Activated B cell treated with CpG ODN at 0.5 μM for 24 hours (primary cell): ENCODE measurements around the gene PLAAT4. TPM values are rescaled to one million over a fixed set of nuclear protein-coding genes. Genes with fewer than 3 reads are reported as not detected.
"Not testable (repeated sequence)": the region's sequence is repeated elsewhere in the genome, so short reads cannot be mapped to it uniquely, and the experiment has no call there.

ENCODE experiments used
- ATAC-seq: fragments of 200-7000 bp; cut with Tn5 transposase; one replicate; pipeline ENCODE4 v1.10.0; 2021; ENCODE audit warnings: low read depth, mild to moderate bottlenecking, moderate library complexity
- CTCF ChIA-PET: fragments of 350-600 bp; sonication (Branson Sonifier 250); formaldehyde crosslinking; loops from one replicate; lab custom pipeline; 2021; ENCODE audit warnings: antibody characterized with exemption; lab: Charles Lee
- POLR2A ChIA-PET: fragments of 350-600 bp; sonication (Branson Sonifier 250); formaldehyde crosslinking; loops from one replicate; lab custom pipeline; 2021; ENCODE audit warnings: antibody characterized with exemption; lab: Charles Lee
- DNase-seq: peaks from one replicate; pipeline ENCODE4 v3.0.0; 2022
- H3K27ac Mint-ChIP-seq: one replicate; pipeline ENCODE4 v1.8.0; 2020; ENCODE audit warnings: mixed read lengths
- H3K27me3 Mint-ChIP-seq: one replicate; pipeline ENCODE4 v1.8.0; 2021; ENCODE audit warnings: mixed read lengths
- H3K36me3 Mint-ChIP-seq: one replicate; pipeline ENCODE4 v1.8.0; 2021; ENCODE audit warnings: low read depth, mixed read lengths
- H3K4me1 Mint-ChIP-seq: one replicate; pipeline ENCODE4 v1.8.0; 2021; ENCODE audit warnings: mixed read lengths
- H3K4me3 Mint-ChIP-seq: one replicate; pipeline ENCODE4 v1.8.0; 2020; ENCODE audit warnings: mild to moderate bottlenecking, mixed read lengths
- H3K9me3 Mint-ChIP-seq: one replicate; pipeline ENCODE4 v1.8.0; 2020; ENCODE audit warnings: mixed read lengths
- CTCF ChIP-seq: fragments of 200-600 bp; IDR thresholded peaks from one replicate; pipeline ENCODE4 v1.8.0; 2022; ENCODE audit warnings: antibody characterized with exemption, mild to moderate bottlenecking
- intact Hi-C: fragments of 100-400 bp; cut with micrococcal nuclease; formaldehyde crosslinking; loops from one replicate; pipeline ENCODE4 v1.15.1; 2024
- total RNA-seq: library from RNA; stranded (reverse); gene quantifications from 2 replicates; pipeline ENCODE4 v1.2.3, GENCODE V29; 2022

Gene PLAAT4
- total RNA-seq, 1 donor from 2014 or later = 4.7 TPM

- ChIA-PET CTCF (no interaction called here), POLR2A (no interaction called here)
- no peak for TF ChIP-seq CTCF
- Mint-ChIP-seq H3K9me3 (no peaks in the 10 kb centered on the region), H3K27ac (peak overlapping the region; percentile 35), H3K27me3 (peaks cover 2% of the 10 kb centered on the region), H3K4me1 (peaks cover 47% of the 10 kb centered on the region), H3K36me3 (no peaks in the 10 kb centered on the region), H3K4me3 (peak overlapping the region; percentile 50)
- ATAC-seq (peak; percentile 60), DNase-seq (no peak)
- intact Hi-C loops = no loop called here
Observed at GRCh38 chr11:63572026-63572688, 35.5 kb downstream of the PLAAT4 start.

- Mint-ChIP-seq H3K27me3 (peaks cover 2% of the 10 kb centered on the region), H3K9me3 (no peaks in the 10 kb centered on the region), H3K4me1 (peaks cover 32% of the 10 kb centered on the region), H3K36me3 (no peaks in the 10 kb centered on the region), H3K27ac (no peak overlapping the region), H3K4me3 (peak overlapping the region; percentile 69)
- DNase-seq (no peak), ATAC-seq (peak; percentile 19)
- intact Hi-C loops = no loop called here
- CTCF ChIA-PET = no interaction called here
- no peak for TF ChIP-seq CTCF
- POLR2A ChIA-PET = interaction anchor here (0.7 kb wide), 1 partner anchor 692 kb away, joined by 7 read pairs; no protein-coding TSS in a partner anchor
Observed at GRCh38 chr11:63573881-63574855, 37.6 kb downstream of the PLAAT4 start.

GRCh38 chr11:63574856-63575602 is 38.4 kb downstream of the PLAAT4 start:
- ChIA-PET POLR2A (no interaction called here), CTCF (no interaction called here)
- no peak for ATAC-seq
- no peak for TF ChIP-seq CTCF
- intact Hi-C loops = no loop called here
- no peak for DNase-seq
- Mint-ChIP-seq H3K36me3 (no peaks in the 10 kb centered on the region), H3K27me3 (peaks cover 2% of the 10 kb centered on the region), H3K4me1 (peaks cover 32% of the 10 kb centered on the region), H3K27ac (no peak overlapping the region), H3K9me3 (no peaks in the 10 kb centered on the region), H3K4me3 (peak overlapping the region; percentile 69)

- H3K27ac Mint-ChIP-seq, POLR2A ChIA-PET: not testable (repeated sequence)
Observed at GRCh38 chr11:63578882-63579281, 42.3 kb downstream of the PLAAT4 start.

GRCh38 chr11:63581224-63581623 is 44.6 kb downstream of the PLAAT4 start:
- H3K27ac Mint-ChIP-seq, H3K36me3 Mint-ChIP-seq, DNase-seq, ATAC-seq, CTCF ChIA-PET, H3K27me3 Mint-ChIP-seq, POLR2A ChIA-PET, intact Hi-C loops, H3K4me3 Mint-ChIP-seq, H3K4me1 Mint-ChIP-seq: not testable (repeated sequence)
- peaks cover 16% of the 10 kb centered on the region for H3K9me3 Mint-ChIP-seq

More at GRCh38 chr11:63578882-63579281, 42.3 kb downstream of the PLAAT4 start:
- H3K27me3 Mint-ChIP-seq, H3K4me1 Mint-ChIP-seq, CTCF ChIA-PET, H3K36me3 Mint-ChIP-seq, intact Hi-C loops, DNase-seq, ATAC-seq, H3K4me3 Mint-ChIP-seq: not testable (repeated sequence)
- H3K9me3 Mint-ChIP-seq = peaks cover 16% of the 10 kb centered on the region
